ENCODE measurements around the gene HLA-DPB1.

DNA sequence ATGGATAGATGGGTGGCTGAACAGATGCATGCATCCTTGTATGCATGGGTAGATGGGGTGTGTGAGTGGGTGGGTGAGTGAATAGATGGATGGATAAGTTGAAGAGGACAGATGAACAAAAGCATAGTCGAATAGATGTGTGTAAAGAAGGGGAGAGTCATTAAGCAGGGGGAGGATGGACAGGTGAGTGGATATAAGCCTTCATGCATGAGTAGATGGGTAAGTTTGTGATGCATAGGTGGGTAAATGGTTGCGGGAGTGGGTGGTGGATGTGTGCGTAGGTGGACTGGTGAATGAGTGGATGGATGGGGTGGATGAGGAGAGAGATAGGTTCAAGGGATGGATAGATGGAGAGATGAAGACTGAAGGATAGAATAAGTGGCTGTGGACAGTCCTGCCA lies 29.6 kb downstream of the HLA-DPB1 start:
- TF ChIP-seq, protein P1, sequence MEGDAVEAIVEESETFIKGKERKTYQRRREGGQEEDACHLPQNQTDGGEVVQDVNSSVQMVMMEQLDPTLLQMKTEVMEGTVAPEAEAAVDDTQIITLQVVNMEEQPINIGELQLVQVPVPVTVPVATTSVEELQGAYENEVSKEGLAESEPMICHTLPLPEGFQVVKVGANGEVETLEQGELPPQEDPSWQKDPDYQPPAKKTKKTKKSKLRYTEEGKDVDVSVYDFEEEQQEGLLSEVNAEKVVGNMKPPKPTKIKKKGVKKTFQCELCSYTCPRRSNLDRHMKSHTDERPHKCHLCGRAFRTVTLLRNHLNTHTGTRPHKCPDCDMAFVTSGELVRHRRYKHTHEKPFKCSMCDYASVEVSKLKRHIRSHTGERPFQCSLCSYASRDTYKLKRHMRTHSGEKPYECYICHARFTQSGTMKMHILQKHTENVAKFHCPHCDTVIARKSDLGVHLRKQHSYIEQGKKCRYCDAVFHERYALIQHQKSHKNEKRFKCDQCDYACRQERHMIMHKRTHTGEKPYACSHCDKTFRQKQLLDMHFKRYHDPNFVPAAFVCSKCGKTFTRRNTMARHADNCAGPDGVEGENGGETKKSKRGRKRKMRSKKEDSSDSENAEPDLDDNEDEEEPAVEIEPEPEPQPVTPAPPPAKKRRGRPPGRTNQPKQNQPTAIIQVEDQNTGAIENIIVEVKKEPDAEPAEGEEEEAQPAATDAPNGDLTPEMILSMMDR (conservative IDR thresholded peaks at IDR 0.05), result no peak
- no peak for TF ChIP-seq ZFX (IDR thresholded peaks at IDR 0.05)
